OCI-LY7 (cell line): ENCODE measurements around the gene FBXW7.

Source experiments
- CTCF ChIP-seq: fragments of 200-600 bp; sonication (generic); conservative IDR thresholded peaks from 2 replicates; pipeline ENCODE4 v1.5.1; 2014; ENCODE audit warnings: mild to moderate bottlenecking, antibody characterized with exemption, low read length, moderate library complexity, mixed read lengths
- EZH2phosphoT487 ChIP-seq: fragments of 200-600 bp; sonication (generic); IDR thresholded peaks from 2 replicates; pipeline ENCODE4 v1.6.1; 2018; ENCODE audit warnings: low read depth, borderline replicate concordance, mild to moderate bottlenecking, mixed run types, antibody characterized with exemption, low read length, moderate library complexity, mixed read lengths

GRCh38 chr4:152390216-152390615 lies 145.7 kb downstream of the FBXW7 start:
- TF ChIP-seq CTCF = no peak
- TF ChIP-seq EZH2phosphoT487 = no peak
